SU-DHL-6 (cell line): ENCODE measurements around the gene FUOM.

Source experiments
- H2AFZ ChIP-seq: fragments of 200-600 bp; sonication (generic); 2 replicates; pipeline ENCODE4 v1.6.1; 2014; ENCODE audit warnings: low read depth, mild to moderate bottlenecking, moderate library complexity, mixed read lengths, antibody characterized with exemption, low read length; ENCODE audit not compliant: severe bottlenecking
- H3F3A ChIP-seq: fragments of 200-600 bp; shearing (Covaris generic); 2 replicates; pipeline ENCODE4 v1.6.0; 2016; ENCODE audit warnings: antibody characterized with exemption, mild to moderate bottlenecking; ENCODE audit not compliant: insufficient read depth
- H3K27ac ChIP-seq: fragments of 200-600 bp; sonication (generic); 2 replicates; pipeline ENCODE4 v1.5.1; 2016; ENCODE audit warnings: low read depth, mild to moderate bottlenecking, low read length, moderate library complexity, mixed read lengths
- H3K27me3 ChIP-seq: fragments of 200-600 bp; sonication (generic), shearing (Covaris generic); 2 replicates; pipeline ENCODE4 v1.6.0; 2014; ENCODE audit warnings: mild to moderate bottlenecking, low read length
- H3K36me3 ChIP-seq: fragments of 200-600 bp; sonication (generic); 2 replicates; pipeline ENCODE4 v1.6.1; 2014; ENCODE audit warnings: mild to moderate bottlenecking, low read length, mixed read lengths
- H3K4me2 ChIP-seq: fragments of 300-600, 200-600 bp; shearing (Covaris generic), sonication (generic); 2 replicates; pipeline ENCODE4 v1.6.0; 2014; ENCODE audit warnings: low read length, low read depth, mild to moderate bottlenecking; ENCODE audit not compliant: poor library complexity, severe bottlenecking
- H3K4me3 ChIP-seq: fragments of 200-600 bp; sonication (generic); 2 replicates; pipeline ENCODE4 v1.5.1; 2014; ENCODE audit warnings: antibody characterized with exemption, low read length, mild to moderate bottlenecking, mixed read lengths; ENCODE audit not compliant: insufficient read depth, poor library complexity, severe bottlenecking
- H3K79me2 ChIP-seq: fragments of 200-600 bp; sonication (generic); 2 replicates; pipeline ENCODE4 v1.6.1; 2014; ENCODE audit warnings: mild to moderate bottlenecking, low read length, moderate library complexity; ENCODE audit not compliant: insufficient read depth
- H3K9ac ChIP-seq: fragments of 200-600 bp; sonication (generic); 2 replicates; pipeline ENCODE4 v1.7.0; 2014; ENCODE audit warnings: mild to moderate bottlenecking, low read length
- H3K9me2 ChIP-seq: fragments of 200-600 bp; sonication (generic); replicated peaks from 2 replicates; pipeline ENCODE4 v1.6.1; 2014; ENCODE audit warnings: low read length; ENCODE audit not compliant: insufficient read depth
- H3K9me3 ChIP-seq: fragments of 200-600 bp; sonication (generic); 2 replicates; pipeline ENCODE4 v1.6.1; 2014; ENCODE audit warnings: low read length, mixed read lengths; ENCODE audit not compliant: insufficient read depth
- H4K20me1 ChIP-seq: fragments of 200-600 bp; sonication (generic); 2 replicates; pipeline ENCODE4 v1.6.1; 2014; ENCODE audit warnings: low read depth, mild to moderate bottlenecking, antibody characterized with exemption, low read length, moderate library complexity, mixed read lengths
- EZH2phosphoT487 ChIP-seq: fragments of 200-600 bp; sonication (generic), shearing (Covaris generic); conservative IDR thresholded peaks from 2 replicates; pipeline ENCODE4 v1.6.1; 2018; ENCODE audit warnings: mild to moderate bottlenecking, antibody characterized with exemption, low read length, moderate library complexity, mixed read lengths
- TF ChIP-seq, protein P1 (sequence below): fragments of 200-600 bp; sonication (generic); IDR thresholded peaks from one replicate; pipeline ENCODE4 v1.5.1; 2017; ENCODE audit warnings: antibody characterized with exemption, mild to moderate bottlenecking, low read length, moderate library complexity; ENCODE audit not compliant: insufficient read depth, poor library complexity, severe bottlenecking

FUOM gene

DNA sequence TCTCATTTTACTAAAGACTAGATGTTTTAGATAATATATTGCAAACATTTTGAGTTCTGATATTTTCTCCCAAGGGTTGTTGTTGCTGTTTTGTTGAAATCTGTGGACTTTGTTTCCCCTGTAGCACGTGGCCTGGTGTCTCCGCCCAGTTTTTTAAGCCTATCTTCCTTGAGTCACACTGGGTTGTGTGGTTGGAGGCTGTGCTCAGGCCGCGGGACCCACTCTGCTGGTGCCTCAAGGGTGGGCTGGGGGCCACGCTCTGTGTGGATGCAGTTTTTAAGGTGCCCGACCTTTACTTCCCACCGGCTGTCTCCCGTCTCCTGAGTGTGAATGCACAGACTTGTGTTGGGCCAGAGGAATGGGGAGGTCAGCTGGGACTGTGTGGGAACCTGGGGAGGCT is 14.9 kb downstream of the FUOM start:
- TF ChIP-seq, protein P1, sequence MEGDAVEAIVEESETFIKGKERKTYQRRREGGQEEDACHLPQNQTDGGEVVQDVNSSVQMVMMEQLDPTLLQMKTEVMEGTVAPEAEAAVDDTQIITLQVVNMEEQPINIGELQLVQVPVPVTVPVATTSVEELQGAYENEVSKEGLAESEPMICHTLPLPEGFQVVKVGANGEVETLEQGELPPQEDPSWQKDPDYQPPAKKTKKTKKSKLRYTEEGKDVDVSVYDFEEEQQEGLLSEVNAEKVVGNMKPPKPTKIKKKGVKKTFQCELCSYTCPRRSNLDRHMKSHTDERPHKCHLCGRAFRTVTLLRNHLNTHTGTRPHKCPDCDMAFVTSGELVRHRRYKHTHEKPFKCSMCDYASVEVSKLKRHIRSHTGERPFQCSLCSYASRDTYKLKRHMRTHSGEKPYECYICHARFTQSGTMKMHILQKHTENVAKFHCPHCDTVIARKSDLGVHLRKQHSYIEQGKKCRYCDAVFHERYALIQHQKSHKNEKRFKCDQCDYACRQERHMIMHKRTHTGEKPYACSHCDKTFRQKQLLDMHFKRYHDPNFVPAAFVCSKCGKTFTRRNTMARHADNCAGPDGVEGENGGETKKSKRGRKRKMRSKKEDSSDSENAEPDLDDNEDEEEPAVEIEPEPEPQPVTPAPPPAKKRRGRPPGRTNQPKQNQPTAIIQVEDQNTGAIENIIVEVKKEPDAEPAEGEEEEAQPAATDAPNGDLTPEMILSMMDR = no peak
- TF ChIP-seq EZH2phosphoT487 = no peak
- Histone ChIP-seq H3K4me2 (no peak overlapping the region), H3K27ac (no peak overlapping the region), H3K9ac (no peak overlapping the region), H3K9me2 (no peaks in the 10 kb centered on the region), H3K79me2 (no peaks in the 10 kb centered on the region), H3K4me3 (no peak overlapping the region), H4K20me1 (no peaks in the 10 kb centered on the region), H3F3A (no peaks in the 10 kb centered on the region), H3K36me3 (no peaks in the 10 kb centered on the region), H3K9me3 (no peaks in the 10 kb centered on the region; the same call in 1 of the 2 replicates), H3K27me3 (no peaks in the 10 kb centered on the region), H2AFZ (no peak overlapping the region)

DNA sequence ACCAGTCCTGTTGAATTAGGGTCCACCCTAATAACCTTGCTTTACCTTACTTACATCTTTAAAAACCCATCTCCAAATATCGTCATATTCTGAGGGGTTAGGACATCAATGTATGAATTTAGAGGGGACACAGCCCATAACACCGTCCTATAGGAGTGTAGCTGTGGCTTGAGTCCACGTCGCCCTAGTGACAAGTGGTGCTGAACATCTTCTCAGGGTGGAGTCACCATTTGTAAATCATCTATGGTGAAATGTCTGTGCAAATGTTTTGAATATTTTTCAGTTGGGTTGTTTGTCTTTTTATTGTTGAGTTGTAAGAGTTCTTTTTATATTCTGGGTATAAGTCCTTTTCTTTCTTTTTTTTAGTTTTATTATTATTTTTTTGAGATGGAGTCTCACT is 15.8 kb downstream of the FUOM start:
- TF ChIP-seq EZH2phosphoT487 = no peak
- TF ChIP-seq, protein P1 = no peak
- Histone ChIP-seq H3K27ac (no peak overlapping the region), H3K9me3 (no peaks in the 10 kb centered on the region; the same call in 1 of the 2 replicates), H2AFZ (no peak overlapping the region), H3K4me2 (no peak overlapping the region), H3K9me2 (no peaks in the 10 kb centered on the region), H3F3A (no peaks in the 10 kb centered on the region), H3K27me3 (no peaks in the 10 kb centered on the region), H3K4me3 (no peak overlapping the region), H4K20me1 (no peaks in the 10 kb centered on the region), H3K9ac (no peak overlapping the region), H3K79me2 (no peaks in the 10 kb centered on the region), H3K36me3 (no peaks in the 10 kb centered on the region)

DNA sequence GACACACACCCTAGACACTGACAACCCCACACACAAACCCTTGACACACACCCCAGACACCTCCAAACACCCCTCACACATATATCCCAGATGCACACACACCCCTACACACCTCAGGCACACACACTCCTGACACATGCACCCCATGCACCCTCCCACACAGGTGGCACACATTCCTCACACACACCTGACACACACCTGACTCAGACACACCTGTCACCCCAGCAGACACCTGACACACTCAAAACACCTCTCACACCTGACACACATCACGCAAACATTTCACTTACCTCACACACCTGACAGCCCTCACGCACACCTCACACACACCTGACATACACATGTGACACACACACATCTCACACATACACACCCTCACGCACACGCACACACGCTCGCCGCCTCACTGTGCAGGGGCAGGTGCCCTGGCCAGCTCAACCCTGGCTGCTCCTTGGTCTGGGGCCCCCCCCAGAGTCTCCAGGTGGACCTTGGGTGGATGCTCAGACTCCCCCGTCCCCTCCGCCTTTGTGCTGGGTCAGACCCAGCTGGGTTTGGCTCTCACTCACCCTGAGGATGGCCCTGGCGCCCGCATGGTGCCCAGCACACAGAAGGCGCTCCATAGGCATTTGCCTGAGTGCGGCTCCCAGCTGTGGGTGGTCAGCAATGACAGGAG is 18.0 kb downstream of the FUOM start:
- no peak overlapping the region for H3K4me3 ChIP-seq
- no peak overlapping the region for H2AFZ ChIP-seq
- no peaks in the 10 kb centered on the region for H3K27me3 ChIP-seq

More for the DNA sequence above, 18.0 kb downstream of the FUOM start:
- Histone ChIP-seq H3K9me2 (no peaks in the 10 kb centered on the region), H3K27ac (no peak overlapping the region), H3K36me3 (no peaks in the 10 kb centered on the region), H3K4me2 (no peak overlapping the region), H3K9ac (no peak overlapping the region), H3K79me2 (no peaks in the 10 kb centered on the region), H4K20me1 (no peaks in the 10 kb centered on the region), H3F3A (no peaks in the 10 kb centered on the region), H3K9me3 (no peaks in the 10 kb centered on the region; the same call in 1 of the 2 replicates)
- TF ChIP-seq EZH2phosphoT487 = no peak
- TF ChIP-seq, protein P1 = no peak
